Measurements from ENCODE around the gene PAX7. TPM values are rescaled to one million over a fixed set of nuclear protein-coding genes. Genes with fewer than 3 reads are reported as not detected.

Gene PAX7
- total and polyA plus RNA-seq, 2 donors (not counting 3 experiments of a cell fraction or from before 2014, with no cell fraction given), result not detected

DNA sequence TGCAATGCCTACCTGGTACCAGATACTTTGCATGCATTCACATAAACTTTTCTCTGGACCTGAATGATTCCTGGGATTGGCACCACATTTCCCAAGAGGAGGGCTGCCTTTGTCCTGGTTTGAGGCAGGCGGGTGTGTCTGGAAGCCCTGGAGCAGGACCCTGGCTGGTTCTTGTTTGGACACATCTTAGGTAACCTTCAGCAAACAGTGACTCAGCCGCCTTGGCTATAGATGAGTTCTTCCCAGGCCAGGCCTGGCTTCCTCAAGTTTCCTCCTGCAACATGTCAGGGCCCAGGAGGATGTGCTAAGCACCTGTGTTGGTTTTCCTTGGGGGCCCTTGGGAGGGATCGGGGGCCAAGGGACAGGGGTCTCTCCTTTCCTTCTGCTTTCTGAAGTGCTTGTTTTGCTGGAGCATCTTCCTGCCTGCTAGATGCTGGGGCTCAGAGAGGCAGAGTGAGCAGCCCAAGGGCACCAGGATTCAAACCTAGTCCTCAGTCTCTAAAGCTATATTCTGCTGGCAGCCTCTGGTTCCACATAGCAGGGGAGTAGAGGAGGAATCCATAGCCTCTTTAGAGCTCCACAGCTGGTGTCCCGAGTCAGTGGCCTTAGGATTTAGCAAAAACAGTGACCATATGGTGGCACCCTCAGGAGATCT lies 38.2 kb downstream of the PAX7 start:
- intact Hi-C loops (cut with micrococcal nuclease), result no loop called here
- Histone ChIP-seq H4K20me1 (replicated peaks; ENCODE audit: control insufficient read depth, extremely low read depth, insufficient read depth, low read length) (no peaks in the 10 kb centered on the region), H3K27me3 (ENCODE audit: control insufficient read depth in 2 of 2, insufficient read depth in 2 of 2, low read length in 2 of 2) (no peaks in the 10 kb centered on the region), H3K79me2 (ENCODE audit: control insufficient read depth, insufficient read depth, low read length) (no peaks in the 10 kb centered on the region), H3K9ac (replicated peaks; ENCODE audit: extremely low read depth, insufficient read depth, low read length) (no peak overlapping the region), H3K4me3 (replicated peaks in 1 of 3; ENCODE audit: insufficient read depth in 1 of 3, low read depth in 1 of 3, low read length in 3 of 3) (no peak overlapping the region), H3K36me3 (ENCODE audit: control insufficient read depth in 2 of 2, extremely low read depth in 1 of 2, insufficient read depth in 2 of 2, low read length in 2 of 2) (no peaks in the 10 kb centered on the region), H3K4me2 (ENCODE audit: insufficient read depth, low read length) (no peak overlapping the region), H2AFZ (ENCODE audit: low read depth, low read length) (no peak overlapping the region), H3K9me1 (replicated peaks; ENCODE audit: control insufficient read depth, extremely low read depth, insufficient read depth, low read length) (no peaks in the 10 kb centered on the region), H3K9me3 (replicated peaks; ENCODE audit: control insufficient read depth, insufficient read depth, low read length) (no peaks in the 10 kb centered on the region), H3K4me1 (ENCODE audit: control insufficient read depth, extremely low read depth, insufficient read depth, low read length) (no peaks in the 10 kb centered on the region), H3K27ac (ENCODE audit: insufficient read depth, low read depth, low read length) (no peak overlapping the region)
- BruUV-seq (replicated peaks), result no TSS peak
- dilution Hi-C loops (cut with MboI; ENCODE audit: extremely low pct_ligation_motif_present, low sequenced_read_pairs), result no loop called here
- TF ChIP-seq JUN (IDR thresholded peaks at IDR 0.05; ENCODE audit: borderline replicate concordance, insufficient read depth, insufficient read length, low read depth) (no peak), POLR2A (IDR thresholded peaks at IDR 0.05; ENCODE audit: low read depth, low read length) (no peak), MYC (IDR thresholded peaks at IDR 0.05; ENCODE audit: low read depth, low read length) (no peak), FOS (IDR thresholded peaks at IDR 0.05; ENCODE audit: borderline replicate concordance, insufficient read depth, low read length) (no peak), GATA2 (IDR thresholded peaks at IDR 0.05; ENCODE audit: insufficient read depth, insufficient read length, low read depth, low read length) (no peak), POLR2AphosphoS5 (IDR thresholded peaks at IDR 0.05; ENCODE audit: insufficient read depth, low read depth, low read length) (no peak), EZH2 (IDR thresholded peaks at IDR 0.05; ENCODE audit: borderline replicate concordance, low read depth, low read length, severe bottlenecking) (no peak)
- TF ChIP-seq, protein P1, sequence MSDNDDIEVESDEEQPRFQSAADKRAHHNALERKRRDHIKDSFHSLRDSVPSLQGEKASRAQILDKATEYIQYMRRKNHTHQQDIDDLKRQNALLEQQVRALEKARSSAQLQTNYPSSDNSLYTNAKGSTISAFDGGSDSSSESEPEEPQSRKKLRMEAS (IDR thresholded peaks at IDR 0.05; ENCODE audit: insufficient read depth, insufficient read length), result no peak
- TF ChIP-seq, protein P2, sequence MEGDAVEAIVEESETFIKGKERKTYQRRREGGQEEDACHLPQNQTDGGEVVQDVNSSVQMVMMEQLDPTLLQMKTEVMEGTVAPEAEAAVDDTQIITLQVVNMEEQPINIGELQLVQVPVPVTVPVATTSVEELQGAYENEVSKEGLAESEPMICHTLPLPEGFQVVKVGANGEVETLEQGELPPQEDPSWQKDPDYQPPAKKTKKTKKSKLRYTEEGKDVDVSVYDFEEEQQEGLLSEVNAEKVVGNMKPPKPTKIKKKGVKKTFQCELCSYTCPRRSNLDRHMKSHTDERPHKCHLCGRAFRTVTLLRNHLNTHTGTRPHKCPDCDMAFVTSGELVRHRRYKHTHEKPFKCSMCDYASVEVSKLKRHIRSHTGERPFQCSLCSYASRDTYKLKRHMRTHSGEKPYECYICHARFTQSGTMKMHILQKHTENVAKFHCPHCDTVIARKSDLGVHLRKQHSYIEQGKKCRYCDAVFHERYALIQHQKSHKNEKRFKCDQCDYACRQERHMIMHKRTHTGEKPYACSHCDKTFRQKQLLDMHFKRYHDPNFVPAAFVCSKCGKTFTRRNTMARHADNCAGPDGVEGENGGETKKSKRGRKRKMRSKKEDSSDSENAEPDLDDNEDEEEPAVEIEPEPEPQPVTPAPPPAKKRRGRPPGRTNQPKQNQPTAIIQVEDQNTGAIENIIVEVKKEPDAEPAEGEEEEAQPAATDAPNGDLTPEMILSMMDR (IDR thresholded peaks at IDR 0.05; ENCODE audit: extremely low read depth in 1 of 2, insufficient read depth in 1 of 2, low read depth in 1 of 2, low read length in 2 of 2), result no peak
- ChIA-PET POLR2A (no interaction called here), CTCF (interaction anchor here (1.2 to 1.3 kb wide), 2 partner anchors 12 to 1174 kb away, joined by 3 to 4 read pairs; no protein-coding TSS in a partner anchor)
- DNase-seq (ENCODE audit: low read depth, low spot score), result no peak
- no peak for FAIRE-seq
